ENCODE data around the gene CEND1.

Gene CEND1

GRCh38 chr11:825366-826226 lies 35.7 kb upstream of the CEND1 start:
- H3K9me2 ChIP-seq (replicated peaks; ENCODE audit: control insufficient read depth, low read length), result no peaks in the 10 kb centered on the region
- peaks cover 38% of the 10 kb centered on the region for H3K27me3 ChIP-seq (ENCODE audit: control insufficient read depth, low read length)
- H3K36me3 ChIP-seq (ENCODE audit: control insufficient read depth, low read length), result peaks cover 13% of the 10 kb centered on the region
- H3F3A ChIP-seq (ENCODE audit: control insufficient read depth, insufficient read depth), result no peaks in the 10 kb centered on the region; the same call in 1 of the 2 replicates
- H3K4me2 ChIP-seq (ENCODE audit: low read length), result no peak overlapping the region
- H3K27ac ChIP-seq (ENCODE audit: low read depth, low read length), result no peak overlapping the region
- no peak for TF ChIP-seq EZH2phosphoT487 (IDR thresholded peaks at IDR 0.05; ENCODE audit: borderline replicate concordance, low read length)
- no peak for TF ChIP-seq CTCF (IDR thresholded peaks at IDR 0.05; ENCODE audit: low read depth, low read length, poor library complexity, severe bottlenecking)
- no peak overlapping the region for H3K4me3 ChIP-seq (ENCODE audit: low read length)
- peaks cover 10% of the 10 kb centered on the region for H3K79me2 ChIP-seq (ENCODE audit: control insufficient read depth, low read length)
- no peaks in the 10 kb centered on the region for H3K9me3 ChIP-seq (ENCODE audit: control insufficient read depth, insufficient read depth, low read length)
- peaks cover 7% of the 10 kb centered on the region for H4K20me1 ChIP-seq (ENCODE audit: control insufficient read depth, insufficient read depth, low read depth, low read length)
- H3K4me1 ChIP-seq (ENCODE audit: control insufficient read depth, low read length), result peaks cover 48% of the 10 kb centered on the region

- H3K27me3 ChIP-seq (ENCODE audit: control insufficient read depth, low read length), result peaks cover 32% of the 10 kb centered on the region
- peaks cover 11% of the 10 kb centered on the region for H4K20me1 ChIP-seq (ENCODE audit: control insufficient read depth, insufficient read depth, low read depth, low read length)
- peaks cover 16% of the 10 kb centered on the region for H3K79me2 ChIP-seq (ENCODE audit: control insufficient read depth, low read length)
- no peaks in the 10 kb centered on the region for H3K9me2 ChIP-seq (replicated peaks; ENCODE audit: control insufficient read depth, low read length)
- no peak overlapping the region for H3K4me2 ChIP-seq (ENCODE audit: low read length)
- no peaks in the 10 kb centered on the region for H3F3A ChIP-seq (ENCODE audit: control insufficient read depth, insufficient read depth)
- H3K9me3 ChIP-seq (ENCODE audit: control insufficient read depth, insufficient read depth, low read length), result no peaks in the 10 kb centered on the region
- TF ChIP-seq CTCF (IDR thresholded peaks at IDR 0.05; ENCODE audit: low read depth, low read length, poor library complexity, severe bottlenecking), result no peak
- TF ChIP-seq EZH2phosphoT487 (IDR thresholded peaks at IDR 0.05; ENCODE audit: borderline replicate concordance, low read length), result no peak
- no peak overlapping the region for H3K4me3 ChIP-seq (ENCODE audit: low read length)
- peaks cover 47% of the 10 kb centered on the region for H3K4me1 ChIP-seq (ENCODE audit: control insufficient read depth, low read length)
- H3K36me3 ChIP-seq (ENCODE audit: control insufficient read depth, low read length), result peaks cover 13% of the 10 kb centered on the region
- no peak overlapping the region for H3K27ac ChIP-seq (ENCODE audit: low read depth, low read length)
Observed at GRCh38 chr11:824942-825341, 35.1 kb upstream of the CEND1 start.

- Histone ChIP-seq H3K27me3 (ENCODE audit: control insufficient read depth, low read length) (peaks cover 26% of the 10 kb centered on the region), H3K9me3 (ENCODE audit: control insufficient read depth, insufficient read depth, low read length) (no peaks in the 10 kb centered on the region), H3K9me2 (replicated peaks; ENCODE audit: control insufficient read depth, low read length) (no peaks in the 10 kb centered on the region), H3K27ac (ENCODE audit: low read depth, low read length) (no peak overlapping the region), H3K4me1 (ENCODE audit: control insufficient read depth, low read length) (peaks cover 42% of the 10 kb centered on the region), H3K36me3 (ENCODE audit: control insufficient read depth, low read length) (peaks cover 13% of the 10 kb centered on the region), H3K4me3 (ENCODE audit: low read length) (no peak overlapping the region), H3K79me2 (ENCODE audit: control insufficient read depth, low read length) (peaks cover 16% of the 10 kb centered on the region), H4K20me1 (ENCODE audit: control insufficient read depth, insufficient read depth, low read depth, low read length) (peaks cover 11% of the 10 kb centered on the region), H3F3A (ENCODE audit: control insufficient read depth, insufficient read depth) (no peaks in the 10 kb centered on the region), H3K4me2 (ENCODE audit: low read length) (no peak overlapping the region)
- no peak for TF ChIP-seq EZH2phosphoT487 (IDR thresholded peaks at IDR 0.05; ENCODE audit: borderline replicate concordance, low read length)
- no peak for TF ChIP-seq CTCF (IDR thresholded peaks at IDR 0.05; ENCODE audit: low read depth, low read length, poor library complexity, severe bottlenecking)
Observed at GRCh38 chr11:824292-824880, 34.5 kb upstream of the CEND1 start.

Data from DOHH2 (cell line).